OCI-M1 (cell line): ENCODE data around the gene CPM.

ENCODE experiments used
- DNase-seq: peaks from one replicate; lab custom pipeline; 2025; lab: John Stamatoyannopoulos, UW

CPM gene

DNA sequence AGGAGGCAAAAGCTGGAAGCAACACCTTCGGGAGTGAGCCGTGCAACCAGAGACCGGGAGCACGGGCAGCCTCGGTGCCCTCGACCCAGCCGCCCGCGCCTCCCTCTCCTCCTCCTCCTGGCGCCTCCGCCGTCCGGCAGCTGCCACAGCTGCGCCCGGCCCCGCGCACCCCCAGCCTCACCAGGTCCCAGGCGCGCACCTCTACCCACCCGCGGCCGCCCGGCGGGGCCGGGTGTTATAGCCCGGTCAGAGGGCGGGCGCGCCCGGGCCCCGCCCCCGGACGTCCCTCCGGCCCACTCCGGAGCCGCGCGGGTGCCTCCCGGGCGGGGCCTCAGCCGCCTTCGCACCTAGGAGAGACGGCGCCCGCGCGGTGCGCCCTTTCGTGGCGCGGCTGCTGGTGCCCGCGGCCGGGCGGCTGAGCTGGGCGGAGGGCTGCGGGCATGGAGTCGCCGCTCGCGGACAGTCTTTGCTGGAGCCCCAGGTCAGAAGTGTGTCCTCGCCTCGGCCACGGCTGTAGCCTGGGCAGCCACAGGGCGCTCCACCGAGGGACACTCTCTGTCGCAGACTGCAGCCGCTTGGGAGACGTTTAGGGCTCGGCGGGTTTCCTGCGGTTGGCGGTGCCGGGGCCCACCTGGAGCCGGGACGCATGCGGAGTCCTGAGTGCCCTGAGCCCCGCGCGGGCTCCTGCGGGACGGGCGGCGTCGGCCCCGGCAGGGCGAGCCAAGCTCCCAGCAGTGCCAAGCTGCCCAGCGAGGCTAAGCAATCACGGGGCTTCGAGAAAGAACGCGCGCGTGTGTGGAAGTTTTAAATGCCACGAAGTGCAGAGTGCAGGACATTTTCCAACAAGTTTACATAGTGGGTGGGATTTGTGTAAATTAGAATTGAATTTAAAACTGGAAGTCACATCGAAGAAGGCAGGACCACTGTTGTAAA lies at the start of gene CPM:
TSS of gene CPM (minus strand) at position 211 of the 933 bp plus-strand sequence. CDS start 334 bp downstream, outside the sequence.
- DNase-seq, result no peak

- no peak for DNase-seq
Measured at GRCh38 chr12:68981516-68981915, 48.5 kb upstream of the CPM start.

- no peak for DNase-seq
Measured at GRCh38 chr12:68980476-68981212, 47.7 kb upstream of the CPM start.

DNA sequence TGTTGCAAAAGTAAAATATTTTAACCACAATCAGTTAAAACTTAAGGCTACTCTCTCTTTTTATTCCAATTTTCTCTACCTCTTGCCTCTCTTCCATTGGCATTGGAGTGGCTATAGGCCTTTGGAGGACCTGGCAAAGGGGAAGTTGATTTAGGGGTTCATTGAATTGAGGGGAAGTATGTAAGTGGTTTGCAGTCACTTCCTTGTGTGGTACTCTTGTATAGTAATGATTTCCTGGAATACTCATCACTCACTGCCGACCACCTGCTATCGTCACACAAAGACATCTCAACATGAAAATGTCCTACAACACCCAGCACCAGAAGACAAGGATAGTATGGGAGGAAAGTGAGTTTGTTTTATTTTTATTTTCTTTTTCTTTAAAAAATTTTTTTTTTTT lies 45.7 kb upstream of the CPM start:
- no peak for DNase-seq

DNA sequence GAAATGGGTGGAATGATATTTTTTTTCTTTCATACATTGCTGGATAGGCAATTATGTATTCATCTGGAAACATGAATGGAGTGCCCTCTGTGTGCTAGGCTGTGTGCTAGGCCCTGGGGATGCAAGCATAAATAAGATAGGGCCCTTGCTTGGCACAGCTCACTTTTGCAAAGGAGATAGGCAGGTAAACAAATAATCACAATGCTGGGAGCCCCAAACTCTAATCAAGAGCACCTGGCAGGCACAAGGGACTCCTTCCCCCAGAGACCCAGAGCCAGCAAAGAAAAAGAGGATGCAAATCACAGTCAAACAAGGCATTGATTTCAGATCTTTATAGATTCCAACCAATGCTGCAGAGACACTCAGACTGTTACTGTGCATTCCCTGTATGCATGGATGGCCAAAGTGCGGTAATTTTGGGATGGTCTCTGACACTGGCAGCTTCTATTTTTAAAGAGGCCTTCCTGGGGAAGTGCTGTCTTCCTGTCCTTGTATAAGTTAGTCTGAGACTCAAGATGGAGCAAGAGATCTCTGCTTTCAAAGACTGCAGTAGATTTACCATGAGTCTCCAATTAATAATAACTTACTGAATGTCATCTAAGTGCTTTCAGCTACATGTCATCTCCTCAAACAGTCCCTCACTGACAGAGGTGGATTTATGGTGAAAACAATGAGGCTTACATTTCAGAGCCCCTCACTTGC lies 45.1 kb upstream of the CPM start:
- no peak for DNase-seq

DNA sequence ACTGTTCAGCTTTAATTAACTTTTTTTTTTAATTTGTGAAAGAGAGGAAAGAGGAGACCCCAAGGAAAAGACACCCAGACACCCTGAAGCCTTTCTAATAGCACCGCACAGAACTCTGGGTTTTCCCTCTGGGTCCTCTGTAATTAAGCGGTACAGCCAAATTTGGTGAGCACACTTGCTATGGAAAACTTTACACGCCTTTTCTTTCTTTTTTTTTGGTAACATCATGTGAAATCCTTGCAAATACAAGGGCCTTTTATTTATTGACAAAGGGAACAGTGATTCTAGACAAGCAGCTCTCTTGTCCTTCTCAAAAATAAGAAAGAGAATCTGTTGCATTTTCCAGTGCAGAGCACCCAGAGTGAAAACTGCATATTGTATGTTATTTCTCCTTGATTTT lies 44.4 kb upstream of the CPM start:
- DNase-seq, result no peak

GRCh38 chr12:68976395-68976841 lies 43.4 kb upstream of the CPM start:
- no peak for DNase-seq

GRCh38 chr12:68975811-68976210 lies 42.8 kb upstream of the CPM start:
- no peak for DNase-seq

- DNase-seq, result no peak
Measured at GRCh38 chr12:68972595-68972994, 39.6 kb upstream of the CPM start.

DNA sequence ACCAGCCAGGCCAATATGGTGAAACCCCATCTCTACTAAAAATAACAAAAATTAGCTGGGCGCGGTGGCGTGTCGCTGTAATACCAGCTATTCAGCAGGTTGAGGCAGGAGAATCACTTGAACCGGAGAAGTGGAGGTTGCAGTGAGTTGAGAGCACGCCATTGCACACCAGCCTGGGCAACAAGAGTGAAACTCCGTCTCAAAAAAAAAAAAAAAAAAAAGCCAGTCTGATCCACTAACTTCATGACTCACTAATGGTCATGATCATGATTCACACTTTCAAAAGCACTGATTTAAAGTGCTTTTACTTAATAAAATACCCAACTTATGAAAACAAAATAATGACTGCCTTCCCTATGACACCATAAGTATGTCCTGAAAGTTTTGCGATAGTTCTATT lies 38.4 kb upstream of the CPM start:
- DNase-seq, result no peak

DNA sequence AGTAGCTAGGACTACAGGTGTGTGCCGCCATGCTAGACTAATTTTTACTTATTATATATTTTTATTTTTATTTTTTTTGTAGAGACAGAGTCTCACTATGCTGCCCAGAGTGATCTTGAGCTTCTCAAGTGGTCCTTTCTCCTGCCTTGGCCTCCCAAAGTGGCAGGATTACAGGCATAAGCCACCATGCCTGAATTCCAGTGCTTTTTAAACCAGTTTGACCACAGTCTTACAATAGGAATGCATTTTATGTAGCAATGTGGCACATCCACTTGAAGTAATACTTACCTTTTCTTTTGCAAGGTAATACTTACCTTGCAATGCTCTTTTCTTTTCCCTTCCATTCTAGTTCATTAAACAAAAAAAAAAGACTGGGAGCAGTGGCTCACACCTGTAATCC lies 38.0 kb upstream of the CPM start:
- no peak for DNase-seq

DNA sequence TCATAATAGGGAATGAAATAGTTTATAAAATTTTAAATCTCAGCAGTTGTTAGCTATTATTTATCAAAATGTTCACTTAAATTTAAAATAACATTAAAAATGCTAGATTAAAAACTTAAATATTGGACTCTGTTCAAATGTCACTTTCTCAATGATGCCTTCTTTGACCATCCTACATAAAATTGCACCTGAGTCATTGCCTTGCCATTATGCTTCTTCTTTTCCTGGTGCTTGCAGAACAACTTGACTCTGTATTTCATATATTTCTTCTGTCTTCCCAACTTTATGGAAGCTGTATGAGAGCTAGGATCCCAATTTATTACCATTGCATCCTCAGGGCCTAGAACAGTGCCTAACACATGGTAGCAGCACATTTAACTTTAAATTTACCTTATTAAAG lies 37.3 kb upstream of the CPM start:
- no peak for DNase-seq

DNA sequence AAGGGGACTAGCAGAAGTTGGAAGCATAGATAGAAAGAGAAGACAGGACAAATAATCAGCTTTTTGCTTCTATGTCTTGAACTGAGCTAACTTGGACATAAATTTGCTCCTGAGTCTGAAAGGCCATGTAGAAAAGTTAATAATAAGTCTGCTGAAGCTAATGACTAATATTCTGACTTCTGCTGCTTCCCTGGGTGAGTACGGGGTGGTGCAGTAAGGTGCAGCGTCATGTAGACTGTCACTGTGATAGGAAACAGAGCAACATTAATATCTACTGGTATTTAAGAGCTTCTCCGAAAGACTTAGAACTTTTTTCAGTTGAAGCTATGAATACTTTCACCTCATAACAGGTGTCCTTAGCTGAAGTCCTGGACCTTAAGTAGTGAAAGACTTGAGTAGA lies 34.1 kb upstream of the CPM start:
- no peak for DNase-seq

GRCh38 chr12:68963856-68964745 lies 31.1 kb upstream of the CPM start:
- peak; percentile 35 for DNase-seq

DNA sequence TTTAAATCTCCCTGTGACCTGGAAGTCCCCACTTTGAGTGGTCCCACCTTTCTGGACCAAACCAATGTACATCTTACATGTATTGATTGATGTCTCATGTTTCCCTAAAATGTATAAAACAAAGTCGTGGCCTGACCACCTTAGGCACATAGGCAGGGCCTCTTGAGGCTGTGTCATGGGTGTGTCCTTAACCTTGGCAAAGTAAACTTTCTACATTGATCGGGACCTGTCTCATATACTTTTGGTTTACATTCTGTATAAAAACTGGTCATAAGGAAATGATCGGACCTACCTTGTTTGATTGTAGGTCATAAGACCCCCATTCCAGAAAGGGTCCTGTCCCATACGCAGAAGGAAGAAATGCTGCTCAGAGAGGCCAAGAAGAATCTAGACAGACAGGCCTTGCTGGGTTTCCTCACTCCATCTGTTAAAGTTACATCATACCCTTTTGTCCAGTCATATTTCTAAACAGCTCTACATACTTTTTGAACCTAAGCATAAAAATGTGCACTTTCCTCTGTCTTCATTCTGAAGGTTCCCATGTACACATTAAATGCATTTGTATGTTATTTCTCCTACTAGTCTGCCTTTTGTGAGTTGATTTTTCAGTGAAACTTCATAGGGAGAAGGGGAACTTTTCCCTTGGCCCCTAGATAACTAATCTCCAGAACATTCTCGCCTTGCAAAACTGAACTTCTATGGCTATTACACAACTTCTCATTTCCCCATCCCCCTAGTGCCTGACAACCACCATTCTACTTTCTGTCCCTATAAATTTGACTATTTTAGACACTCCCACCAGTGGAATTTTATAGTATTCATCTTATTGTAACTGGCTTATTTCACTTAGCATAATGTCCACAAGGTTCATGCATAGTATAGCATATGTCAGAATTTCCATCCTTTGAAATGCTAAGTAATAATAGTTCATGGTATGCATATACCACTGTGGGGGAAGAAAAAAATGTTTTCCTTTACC lies 30.2 kb upstream of the CPM start:
- DNase-seq, result peak; percentile 79

DNA sequence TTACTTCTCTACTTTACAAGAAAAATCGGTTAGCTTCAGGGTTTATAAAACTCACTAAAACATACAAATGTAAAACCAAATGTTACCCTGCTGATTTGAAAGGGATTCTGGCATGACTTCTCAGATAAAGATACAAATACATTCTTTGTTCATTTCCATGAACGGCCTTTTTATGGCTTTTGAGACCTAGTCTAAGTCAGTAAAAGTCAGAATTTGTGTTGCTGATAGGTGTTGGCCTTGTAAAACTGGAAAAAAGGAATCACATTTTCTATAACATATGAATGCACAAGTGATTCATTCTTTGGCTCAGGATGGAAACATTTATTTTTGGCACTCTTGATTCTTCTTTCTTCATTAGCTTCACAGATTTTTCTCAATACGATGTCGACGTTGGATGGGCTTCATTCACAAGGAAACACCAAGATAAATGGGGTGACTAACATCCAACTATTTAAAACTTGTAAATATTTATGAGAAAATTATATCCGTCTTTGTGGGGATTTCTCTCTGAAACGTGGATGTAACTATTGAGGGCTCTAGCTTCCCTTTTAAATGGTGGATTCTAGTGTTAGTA lies 27.0 kb upstream of the CPM start:
- DNase-seq, result no peak

DNA sequence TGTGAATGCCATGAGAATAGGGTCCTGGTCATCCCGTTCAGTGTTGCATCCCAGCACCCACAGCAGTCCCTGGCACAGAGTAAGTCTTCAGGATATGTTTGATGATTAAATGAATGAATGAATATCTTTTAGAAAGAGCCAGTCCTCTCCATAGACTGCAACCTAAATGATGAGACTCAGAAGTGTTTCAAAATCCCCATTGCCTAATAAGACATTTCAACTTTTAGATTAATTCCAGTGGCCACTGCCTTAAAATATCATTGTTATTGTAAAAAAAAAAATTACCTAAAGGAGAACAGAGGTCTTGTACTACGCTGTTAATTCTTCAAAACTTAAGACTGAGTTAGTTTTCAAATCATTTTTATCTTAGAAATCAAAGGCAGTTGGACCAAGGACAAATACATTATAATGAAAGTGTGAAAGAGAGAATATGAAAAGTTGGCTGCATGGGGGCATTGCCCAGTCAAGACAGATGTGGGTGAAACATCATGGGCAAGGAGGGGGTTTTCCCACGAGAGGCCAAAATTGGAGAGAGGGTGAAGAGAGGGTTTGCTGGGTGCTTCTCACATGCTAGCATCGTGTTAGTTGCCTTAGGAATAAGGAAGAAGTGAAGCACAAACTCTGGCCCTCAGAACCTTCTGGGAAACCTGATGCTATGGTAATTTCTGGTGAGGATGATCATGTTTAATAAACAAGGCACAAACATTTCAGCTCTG lies 26.3 kb upstream of the CPM start:
- DNase-seq, result no peak

DNA sequence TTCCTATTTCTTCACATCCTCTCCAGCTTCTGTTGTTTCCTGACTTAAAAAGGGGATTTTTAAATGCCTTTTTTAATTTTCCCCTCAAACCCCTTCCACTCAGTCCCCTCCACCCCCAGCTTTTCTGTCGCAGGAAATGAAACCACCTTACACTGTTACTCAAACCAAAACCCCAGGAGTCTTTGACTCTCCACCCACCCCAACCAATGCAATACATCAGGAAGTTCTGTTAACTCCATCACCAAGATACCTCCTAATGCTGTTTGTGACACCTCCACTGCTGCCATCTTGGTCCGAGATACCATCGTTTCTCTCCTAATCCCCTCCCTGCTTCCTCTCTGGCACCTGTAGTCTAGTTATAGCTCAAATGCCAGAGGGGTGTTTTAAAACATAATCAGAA lies 25.4 kb upstream of the CPM start:
- DNase-seq, result no peak

DNA sequence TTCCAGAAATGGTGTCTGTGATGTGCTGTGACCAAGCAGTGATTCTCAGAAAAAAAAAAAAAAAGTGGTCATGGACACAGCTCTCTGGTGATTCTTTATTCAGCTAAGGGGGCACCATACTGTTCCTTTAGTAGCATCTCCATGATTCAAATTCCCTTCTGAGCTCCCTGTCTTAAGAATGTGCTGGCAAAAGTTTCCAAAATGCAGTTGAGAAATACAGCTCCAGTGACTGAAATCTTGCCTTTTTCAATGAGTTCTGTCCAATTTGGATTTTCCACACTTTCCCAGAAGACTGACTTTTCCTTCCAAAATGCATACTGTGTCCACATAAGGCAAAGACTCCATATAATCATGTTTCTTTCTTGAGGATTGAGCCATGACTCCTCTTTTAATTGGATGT lies 24.3 kb upstream of the CPM start:
- DNase-seq, result no peak
